PFSK-1 (cell line): ENCODE measurements around the gene NIPBL.

ENCODE experiments used
- FOXP2 ChIP-seq: optimal IDR thresholded peaks from 2 replicates; pipeline ENCODE3; 2011; ENCODE audit warnings: borderline replicate concordance, control low read depth, inconsistent platforms; ENCODE audit not compliant: insufficient read depth; ENCODE audit errors: extremely low read length, extremely low read depth
- POLR2AphosphoS5 ChIP-seq: IDR thresholded peaks from 2 replicates; pipeline ENCODE4 v1.6.1; 2012; ENCODE audit warnings: low read depth, mild to moderate bottlenecking, control low read depth, low read length, moderate library complexity
- REST ChIP-seq, 2 experiments: IDR thresholded peaks; 2 replicates each; pipeline versions ENCODE4 v1.6.1 to v1.8.0; 2011 to 2012; ENCODE audit warnings: low read depth in 2 of 2, low read length in 2 of 2, control low read depth in 1 of 2, inconsistent platforms in 1 of 2, mild to moderate bottlenecking in 1 of 2, moderate library complexity in 1 of 2; ENCODE audit not compliant: insufficient read depth in 1 of 2
- SIN3A ChIP-seq: IDR thresholded peaks from 2 replicates; pipeline ENCODE4 v1.6.1; 2012; ENCODE audit warnings: mild to moderate bottlenecking, low read length, moderate library complexity, borderline replicate concordance; ENCODE audit not compliant: insufficient read depth
- TAF1 ChIP-seq: IDR thresholded peaks from 2 replicates; pipeline ENCODE4 v1.6.1; 2012; ENCODE audit warnings: low read length, control low read depth, borderline replicate concordance; ENCODE audit not compliant: insufficient read depth

NIPBL gene

GRCh38 chr5:36841677-36842076, 34.9 kb upstream of the NIPBL start:
- no peak for TF ChIP-seq REST (IDR thresholded peaks at IDR 0.05; ENCODE audit: insufficient read depth in 1 of 2, low read depth in 2 of 2, low read length in 2 of 2)
- TF ChIP-seq FOXP2 = no peak

GRCh38 chr5:36842087-36842486, 34.5 kb upstream of the NIPBL start:
- no peak for TF ChIP-seq SIN3A
- no peak for TF ChIP-seq REST (IDR thresholded peaks at IDR 0.05; ENCODE audit: insufficient read depth in 1 of 2, low read depth in 2 of 2, low read length in 2 of 2)
- TF ChIP-seq FOXP2 = no peak
- TF ChIP-seq TAF1 = no peak
- TF ChIP-seq POLR2AphosphoS5 = no peak

- TF ChIP-seq POLR2AphosphoS5 = no peak
- TF ChIP-seq REST (IDR thresholded peaks at IDR 0.05; ENCODE audit: insufficient read depth in 1 of 2, low read depth in 2 of 2, low read length in 2 of 2) = no peak
- TF ChIP-seq SIN3A = no peak
- no peak for TF ChIP-seq FOXP2
These were observed 32.3 kb upstream of the NIPBL start for GRCh38 chr5:36844305-36844704.

GRCh38 chr5:36854402-36855140, 22.0 kb upstream of the NIPBL start:
- TF ChIP-seq REST (IDR thresholded peaks at IDR 0.05; ENCODE audit: insufficient read depth in 1 of 2, low read depth in 2 of 2, low read length in 2 of 2) = no peak
- no peak for TF ChIP-seq FOXP2
- TF ChIP-seq SIN3A = no peak
- no peak for TF ChIP-seq POLR2AphosphoS5
- no peak for TF ChIP-seq TAF1

GRCh38 chr5:36855141-36855495, 21.5 kb upstream of the NIPBL start:
- TF ChIP-seq TAF1 (no peak), FOXP2 (no peak), POLR2AphosphoS5 (no peak), SIN3A (no peak), REST (IDR thresholded peaks at IDR 0.05; ENCODE audit: insufficient read depth in 1 of 2, low read depth in 2 of 2, low read length in 2 of 2) (no peak)
